HT1080 (cell line): ENCODE data around the gene ALDH3A1. TPM values are rescaled to one million over a fixed set of nuclear protein-coding genes. Genes with fewer than 3 reads are reported as not detected.

Experiments
- DNase-seq: peaks from one replicate; pipeline ENCODE4 v3.0.0-alpha.2; 2015; ENCODE audit warnings: low read depth
- total RNA-seq: library from RNA; depleted of rRNA; stranded (reverse); fragments of >200 nt; shearing (Covaris generic); gene quantifications from 2 replicates; pipeline ENCODE4 v1.2.3, GENCODE V29; 2014

Gene ALDH3A1
- total RNA-seq, 1 experiment from 2014 or later, result 0.85 TPM

GRCh38 chr17:19742495-19742894 is 5.6 kb downstream of the ALDH3A1 start:
- DNase-seq, result no peak

GRCh38 chr17:19741832-19742457 is 6.2 kb downstream of the ALDH3A1 start:
- no peak for DNase-seq

GRCh38 chr17:19740933-19741332 is 7.2 kb downstream of the ALDH3A1 start:
- DNase-seq, result no peak

GRCh38 chr17:19739241-19740201 is 8.6 kb downstream of the ALDH3A1 start:
- DNase-seq, result no peak

GRCh38 chr17:19738757-19739156 is 9.3 kb downstream of the ALDH3A1 start:
- no peak for DNase-seq

- DNase-seq, result no peak
Observed at GRCh38 chr17:19738073-19738449, 10.0 kb downstream of the ALDH3A1 start.

- no peak for DNase-seq
Observed at GRCh38 chr17:19737305-19738072, 10.6 kb downstream of the ALDH3A1 start.

- no peak for DNase-seq
Observed at GRCh38 chr17:19736071-19736470, 12.0 kb downstream of the ALDH3A1 start.

- DNase-seq, result no peak
Observed at GRCh38 chr17:19733953-19734526, 14.1 kb downstream of the ALDH3A1 start.

GRCh38 chr17:19731626-19732025 is 16.5 kb downstream of the ALDH3A1 start:
- DNase-seq, result no peak

- no peak for DNase-seq
Observed at GRCh38 chr17:19730843-19731242, 17.3 kb downstream of the ALDH3A1 start.

GRCh38 chr17:19729900-19730299 is 18.2 kb downstream of the ALDH3A1 start:
- no peak for DNase-seq

- no peak for DNase-seq
Observed at GRCh38 chr17:19728084-19728495, 20.0 kb downstream of the ALDH3A1 start.

GRCh38 chr17:19727501-19728078 is 20.5 kb downstream of the ALDH3A1 start:
- no peak for DNase-seq

GRCh38 chr17:19726631-19727376 is 21.3 kb downstream of the ALDH3A1 start:
- DNase-seq, result no peak

GRCh38 chr17:19725486-19725885 is 22.6 kb downstream of the ALDH3A1 start:
- DNase-seq, result no peak

GRCh38 chr17:19724501-19725420 is 23.3 kb downstream of the ALDH3A1 start:
- DNase-seq, result no peak

- DNase-seq, result no peak
Observed at GRCh38 chr17:19723964-19724363, 24.1 kb downstream of the ALDH3A1 start.
